ENCODE measurements around the gene PRR20G.

The PRR20G gene

GRCh38 chr3:127274200-127274760 is 13.6 kb downstream of the PRR20G start:
- H3K4me3 ChIP-seq (ENCODE audit: low read length), result no peak overlapping the region
- H3K27me3 ChIP-seq (ENCODE audit: control insufficient read depth, low read length), result no peaks in the 10 kb centered on the region
- no peaks in the 10 kb centered on the region for H3K9me2 ChIP-seq (replicated peaks; ENCODE audit: control insufficient read depth, low read length)
- H3K79me2 ChIP-seq (ENCODE audit: control insufficient read depth, low read length), result no peaks in the 10 kb centered on the region
- no peaks in the 10 kb centered on the region for H3K9me3 ChIP-seq (ENCODE audit: control insufficient read depth, insufficient read depth, low read length)
- no peaks in the 10 kb centered on the region for H4K20me1 ChIP-seq (ENCODE audit: control insufficient read depth, insufficient read depth, low read depth, low read length)
- H3K36me3 ChIP-seq (ENCODE audit: control insufficient read depth, low read length), result no peaks in the 10 kb centered on the region
- H3F3A ChIP-seq (ENCODE audit: control insufficient read depth, insufficient read depth), result no peaks in the 10 kb centered on the region
- H3K4me2 ChIP-seq (ENCODE audit: low read length), result no peak overlapping the region
- no peaks in the 10 kb centered on the region for H3K4me1 ChIP-seq (ENCODE audit: control insufficient read depth, low read length)
- TF ChIP-seq EZH2phosphoT487 (IDR thresholded peaks at IDR 0.05; ENCODE audit: borderline replicate concordance, low read length), result no peak
- TF ChIP-seq, protein P1, sequence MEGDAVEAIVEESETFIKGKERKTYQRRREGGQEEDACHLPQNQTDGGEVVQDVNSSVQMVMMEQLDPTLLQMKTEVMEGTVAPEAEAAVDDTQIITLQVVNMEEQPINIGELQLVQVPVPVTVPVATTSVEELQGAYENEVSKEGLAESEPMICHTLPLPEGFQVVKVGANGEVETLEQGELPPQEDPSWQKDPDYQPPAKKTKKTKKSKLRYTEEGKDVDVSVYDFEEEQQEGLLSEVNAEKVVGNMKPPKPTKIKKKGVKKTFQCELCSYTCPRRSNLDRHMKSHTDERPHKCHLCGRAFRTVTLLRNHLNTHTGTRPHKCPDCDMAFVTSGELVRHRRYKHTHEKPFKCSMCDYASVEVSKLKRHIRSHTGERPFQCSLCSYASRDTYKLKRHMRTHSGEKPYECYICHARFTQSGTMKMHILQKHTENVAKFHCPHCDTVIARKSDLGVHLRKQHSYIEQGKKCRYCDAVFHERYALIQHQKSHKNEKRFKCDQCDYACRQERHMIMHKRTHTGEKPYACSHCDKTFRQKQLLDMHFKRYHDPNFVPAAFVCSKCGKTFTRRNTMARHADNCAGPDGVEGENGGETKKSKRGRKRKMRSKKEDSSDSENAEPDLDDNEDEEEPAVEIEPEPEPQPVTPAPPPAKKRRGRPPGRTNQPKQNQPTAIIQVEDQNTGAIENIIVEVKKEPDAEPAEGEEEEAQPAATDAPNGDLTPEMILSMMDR (IDR thresholded peaks at IDR 0.05; ENCODE audit: low read depth, low read length, poor library complexity, severe bottlenecking), result no peak
- no peak overlapping the region for H3K27ac ChIP-seq (ENCODE audit: low read depth, low read length)

- no peaks in the 10 kb centered on the region for H3K9me2 ChIP-seq (replicated peaks; ENCODE audit: control insufficient read depth, low read length)
- H3K4me1 ChIP-seq (ENCODE audit: control insufficient read depth, low read length), result no peaks in the 10 kb centered on the region
- no peaks in the 10 kb centered on the region for H3K79me2 ChIP-seq (ENCODE audit: control insufficient read depth, low read length)
- H4K20me1 ChIP-seq (ENCODE audit: control insufficient read depth, insufficient read depth, low read depth, low read length), result no peaks in the 10 kb centered on the region
- H3F3A ChIP-seq (ENCODE audit: control insufficient read depth, insufficient read depth), result no peaks in the 10 kb centered on the region
- H3K36me3 ChIP-seq (ENCODE audit: control insufficient read depth, low read length), result no peaks in the 10 kb centered on the region
- no peaks in the 10 kb centered on the region for H3K27me3 ChIP-seq (ENCODE audit: control insufficient read depth, low read length)
- H3K9me3 ChIP-seq (ENCODE audit: control insufficient read depth, insufficient read depth, low read length), result no peaks in the 10 kb centered on the region
- no peak overlapping the region for H3K4me3 ChIP-seq (ENCODE audit: low read length)
- H3K27ac ChIP-seq (ENCODE audit: low read depth, low read length), result no peak overlapping the region
- no peak for TF ChIP-seq EZH2phosphoT487 (IDR thresholded peaks at IDR 0.05; ENCODE audit: borderline replicate concordance, low read length)
- TF ChIP-seq, protein P1 (IDR thresholded peaks at IDR 0.05; ENCODE audit: low read depth, low read length, poor library complexity, severe bottlenecking), result no peak
- H3K4me2 ChIP-seq (ENCODE audit: low read length), result no peak overlapping the region
Observed at GRCh38 chr3:127273206-127273605, 14.6 kb downstream of the PRR20G start.

DNA sequence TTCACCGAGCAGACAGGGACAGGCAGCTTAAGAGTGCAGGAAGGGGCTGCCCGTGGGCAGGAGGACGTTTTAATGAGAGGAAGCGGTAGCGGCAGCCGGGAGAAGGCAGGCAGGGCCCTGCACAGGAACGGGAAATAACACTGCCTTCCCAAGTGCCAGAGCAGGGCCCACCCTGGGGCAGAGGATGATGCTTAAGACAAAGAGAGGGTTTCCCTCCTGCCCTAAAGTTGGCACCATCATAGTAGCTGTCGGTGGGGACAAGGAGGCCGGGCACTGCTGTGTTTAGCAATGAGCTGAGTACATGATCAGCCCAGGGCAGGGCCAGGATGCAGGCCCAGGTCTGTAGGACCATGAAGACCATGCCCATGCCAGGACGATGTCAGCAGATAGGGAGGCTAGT is 21.7 kb downstream of the PRR20G start:
- no peak overlapping the region for H3K4me3 ChIP-seq (ENCODE audit: low read length)
- H4K20me1 ChIP-seq (ENCODE audit: control insufficient read depth, insufficient read depth, low read depth, low read length), result no peaks in the 10 kb centered on the region
- H3K4me1 ChIP-seq (ENCODE audit: control insufficient read depth, low read length), result no peaks in the 10 kb centered on the region
- no peaks in the 10 kb centered on the region for H3K9me3 ChIP-seq (ENCODE audit: control insufficient read depth, insufficient read depth, low read length)
- no peaks in the 10 kb centered on the region for H3K27me3 ChIP-seq (ENCODE audit: control insufficient read depth, low read length)
- no peak overlapping the region for H3K27ac ChIP-seq (ENCODE audit: low read depth, low read length)
- no peaks in the 10 kb centered on the region for H3F3A ChIP-seq (ENCODE audit: control insufficient read depth, insufficient read depth)
- TF ChIP-seq, protein P1 (IDR thresholded peaks at IDR 0.05; ENCODE audit: low read depth, low read length, poor library complexity, severe bottlenecking), result no peak
- TF ChIP-seq EZH2phosphoT487 (IDR thresholded peaks at IDR 0.05; ENCODE audit: borderline replicate concordance, low read length), result no peak
- H3K36me3 ChIP-seq (ENCODE audit: control insufficient read depth, low read length), result no peaks in the 10 kb centered on the region
- H3K79me2 ChIP-seq (ENCODE audit: control insufficient read depth, low read length), result no peaks in the 10 kb centered on the region
- no peak overlapping the region for H3K4me2 ChIP-seq (ENCODE audit: low read length)
- no peaks in the 10 kb centered on the region for H3K9me2 ChIP-seq (replicated peaks; ENCODE audit: control insufficient read depth, low read length)
